ENCODE measurements around the gene NFILZ.
"Not testable (repeated sequence)": the region's sequence is repeated elsewhere in the genome, so short reads cannot be mapped to it uniquely, and the experiment has no call there.

Gene NFILZ

DNA sequence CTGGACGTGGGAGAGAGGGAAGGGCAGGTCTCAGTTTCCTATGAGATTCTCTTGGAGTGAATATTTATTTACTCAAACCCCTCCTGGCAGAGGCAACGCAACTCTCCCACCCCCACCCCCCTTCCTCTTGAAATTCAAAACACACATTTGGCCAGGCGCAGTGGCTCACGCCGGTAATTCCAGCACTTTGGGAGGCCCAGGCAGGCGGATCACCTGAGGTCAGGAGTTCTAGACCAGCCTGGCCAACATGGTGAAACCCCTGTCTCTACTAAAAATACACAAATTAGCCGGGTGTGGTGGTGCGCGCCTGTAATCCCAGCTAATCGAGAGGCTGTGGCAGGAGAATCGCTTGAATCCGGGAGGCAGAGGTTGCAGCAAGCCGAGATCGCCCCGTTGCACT is 13.1 kb upstream of the NFILZ start:
- not testable (repeated sequence) for ATAC-seq (replicated peaks); H3K36me3 Mint-ChIP-seq; H3K27ac Mint-ChIP-seq; DNase-seq; H3K9me3 Mint-ChIP-seq; H3K4me3 Mint-ChIP-seq
- Mint-ChIP-seq H3K27me3 (peaks cover 19 to 52% of the 10 kb centered on the region in 2 donors), H3K4me1 (peaks cover 7 to 18% of the 10 kb centered on the region in 2 donors)

DNA sequence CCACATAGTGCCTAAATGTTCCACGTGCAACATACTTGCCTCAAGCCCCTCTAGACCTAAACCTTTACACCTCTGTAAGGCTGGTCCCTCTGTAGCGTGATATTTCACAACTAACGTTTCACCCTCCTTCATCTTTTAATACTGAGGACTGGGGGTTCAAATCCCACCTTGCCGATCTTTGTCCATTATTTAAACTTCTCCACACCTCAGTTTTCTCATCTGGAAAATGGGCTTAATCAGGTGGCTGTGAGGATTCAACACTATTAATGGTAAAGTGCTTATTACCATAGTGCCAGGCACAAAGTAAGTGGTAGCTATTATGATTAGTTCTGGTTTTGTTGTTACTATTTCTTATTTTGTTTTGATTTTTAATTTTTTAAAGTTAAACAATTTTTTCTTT is 12.4 kb upstream of the NFILZ start:
- peaks cover 19 to 46% of the 10 kb centered on the region in 2 donors for H3K27me3 Mint-ChIP-seq
- H3K4me1 Mint-ChIP-seq: peaks cover 4 to 12% of the 10 kb centered on the region in 2 donors
- no peak overlapping the region for H3K27ac Mint-ChIP-seq
- ATAC-seq (replicated peaks) (no peak), DNase-seq (no peak)
- no peaks in the 10 kb centered on the region for H3K9me3 Mint-ChIP-seq
- no peaks in the 10 kb centered on the region for H3K36me3 Mint-ChIP-seq
- no peak overlapping the region for H3K4me3 Mint-ChIP-seq

DNA sequence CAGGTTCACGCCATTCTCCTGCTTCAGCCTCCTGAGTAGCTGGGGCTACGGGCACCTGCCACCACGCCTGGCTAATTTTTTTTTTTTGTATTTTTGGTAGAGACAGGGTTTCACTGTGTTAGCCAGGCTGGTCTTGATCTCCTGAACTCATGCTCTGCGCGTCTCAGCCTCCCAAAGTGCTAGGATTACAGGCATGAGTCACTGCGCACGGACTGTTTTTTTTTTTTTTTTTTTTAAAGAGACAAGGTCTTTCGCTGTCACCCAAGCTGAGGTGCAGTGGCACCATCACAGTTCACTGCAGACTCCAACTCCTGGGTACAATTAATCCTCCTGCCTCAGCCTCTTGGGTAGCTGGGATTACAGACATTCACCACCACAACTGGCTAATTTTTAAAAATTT is 11.7 kb upstream of the NFILZ start:
- peaks cover 19 to 46% of the 10 kb centered on the region in 2 donors for H3K27me3 Mint-ChIP-seq
- H3K9me3 Mint-ChIP-seq: no peaks in the 10 kb centered on the region
- H3K4me1 Mint-ChIP-seq: peaks cover 4 to 11% of the 10 kb centered on the region in 2 donors
- H3K27ac Mint-ChIP-seq: no peak overlapping the region
- no peak overlapping the region for H3K4me3 Mint-ChIP-seq
- no peak for DNase-seq
- no peaks in the 10 kb centered on the region for H3K36me3 Mint-ChIP-seq
- ATAC-seq (replicated peaks): no peak

DNA sequence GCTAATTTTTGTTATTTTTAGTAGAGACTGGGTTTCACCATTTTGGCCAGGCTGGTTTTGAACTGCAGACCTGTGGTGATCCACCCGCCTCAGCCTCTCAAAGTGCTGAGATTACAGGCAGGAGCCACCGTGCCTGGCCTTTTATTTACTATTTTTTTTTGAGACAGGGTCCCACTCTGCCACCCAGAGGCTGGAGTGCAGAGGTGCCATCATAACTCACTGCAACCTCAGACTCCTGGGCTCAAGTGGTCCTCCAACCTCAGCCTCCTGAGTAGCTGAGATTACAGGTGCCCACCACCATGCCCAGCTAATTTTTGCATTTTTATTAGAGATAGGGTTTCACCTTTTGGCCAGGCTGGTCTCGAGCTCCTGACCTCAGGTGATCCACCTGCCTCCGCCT is 7.5 kb upstream of the NFILZ start:
- not testable (repeated sequence) for H3K27ac Mint-ChIP-seq, H3K36me3 Mint-ChIP-seq

DNA sequence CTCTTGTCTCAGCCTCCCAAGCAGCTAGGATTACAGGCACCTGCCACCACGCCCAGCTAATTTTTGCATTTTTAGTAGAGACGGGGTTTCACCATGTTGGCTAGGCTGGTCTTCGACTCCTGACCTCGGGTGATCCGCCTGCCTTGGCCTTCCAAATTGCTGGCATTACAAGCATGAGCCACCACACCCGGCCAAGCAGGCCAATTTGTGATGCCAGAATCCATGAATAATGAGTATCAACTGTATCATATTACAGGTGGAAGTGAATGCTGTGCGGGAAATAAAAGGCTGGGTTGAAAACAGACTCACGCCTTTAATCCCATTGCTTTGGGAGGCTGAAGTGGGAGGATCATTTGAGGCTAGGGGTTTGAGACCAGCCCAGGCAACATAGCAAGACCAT is 3.6 kb upstream of the NFILZ start:
- H3K4me1 Mint-ChIP-seq: no peaks in the 10 kb centered on the region
- peaks cover 18 to 19% of the 10 kb centered on the region in 2 donors for H3K27me3 Mint-ChIP-seq
- no peaks in the 10 kb centered on the region for H3K9me3 Mint-ChIP-seq
- no peak overlapping the region for H3K4me3 Mint-ChIP-seq
- ATAC-seq (replicated peaks) (no peak), DNase-seq (no peak)
- no peak overlapping the region for H3K27ac Mint-ChIP-seq
- H3K36me3 Mint-ChIP-seq: no peaks in the 10 kb centered on the region

More for the DNA sequence above, 7.5 kb upstream of the NFILZ start:
- not testable (repeated sequence) for DNase-seq; H3K9me3 Mint-ChIP-seq; H3K4me1 Mint-ChIP-seq; ATAC-seq (replicated peaks); H3K4me3 Mint-ChIP-seq
- peaks cover 15 to 24% of the 10 kb centered on the region in 2 donors for H3K27me3 Mint-ChIP-seq

DNA sequence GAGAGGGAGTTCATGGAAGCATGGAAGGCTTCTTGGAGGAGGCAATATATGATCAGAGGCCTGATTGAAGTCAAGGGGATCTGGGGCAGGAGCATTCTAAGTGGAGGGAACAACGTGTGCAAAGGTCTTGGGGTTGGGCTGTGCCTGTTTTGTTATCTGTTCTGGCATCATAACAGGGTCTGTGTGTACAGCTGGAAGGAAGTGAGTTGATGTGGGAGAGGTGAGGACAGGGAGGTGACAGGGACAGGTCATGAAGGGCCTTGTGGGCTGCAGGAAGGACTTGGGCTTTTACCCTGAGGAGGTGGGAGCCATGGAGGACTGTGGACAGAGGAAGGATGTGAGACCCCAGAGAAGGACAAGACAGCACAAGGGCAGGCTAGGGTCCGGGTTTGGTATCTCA is 1.2 kb upstream of the NFILZ start:
- Mint-ChIP-seq H3K36me3 (no peaks in the 10 kb centered on the region), H3K27me3 (peaks cover 18 to 24% of the 10 kb centered on the region in 2 donors), H3K27ac (no peak overlapping the region), H3K4me3 (no peak overlapping the region), H3K9me3 (no peaks in the 10 kb centered on the region), H3K4me1 (no peaks in the 10 kb centered on the region)
- ATAC-seq (replicated peaks) (no peak), DNase-seq (no peak)

DNA sequence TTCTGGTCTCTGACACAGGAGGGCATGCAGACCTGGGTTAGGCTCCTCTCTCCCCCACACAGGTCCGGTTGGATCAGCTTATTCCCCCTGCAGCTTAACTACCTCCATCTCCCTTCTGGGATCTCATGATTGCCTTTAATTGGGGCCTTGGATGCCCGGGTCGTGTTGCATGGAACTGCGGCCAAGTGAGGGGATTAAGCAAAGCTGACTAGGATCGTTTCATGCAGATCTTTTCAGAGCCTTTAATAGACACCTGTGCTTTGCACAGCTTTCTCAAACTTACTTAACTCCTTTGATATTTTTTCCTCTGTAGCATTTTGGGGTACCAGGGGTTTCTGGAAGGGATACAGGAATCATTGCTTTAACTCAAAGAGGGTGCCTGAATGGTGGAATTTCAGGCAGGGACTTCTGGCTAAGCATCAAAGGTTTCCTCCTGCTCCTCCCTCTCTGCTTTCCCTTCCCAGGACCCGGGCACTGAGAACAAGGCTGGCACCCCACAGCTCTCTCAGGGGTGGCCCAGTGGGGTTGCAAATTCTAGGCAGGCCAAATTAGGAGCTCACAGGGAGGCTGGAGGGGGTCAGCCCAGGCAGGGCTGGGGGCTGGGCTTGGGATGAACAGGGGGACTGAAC is 477 bp downstream of the NFILZ start:
- Mint-ChIP-seq H3K4me3 (no peak overlapping the region), H3K27ac (no peak overlapping the region), H3K9me3 (no peaks in the 10 kb centered on the region), H3K27me3 (peaks cover 17 to 26% of the 10 kb centered on the region in 2 donors), H3K36me3 (no peaks in the 10 kb centered on the region), H3K4me1 (no peaks in the 10 kb centered on the region)
- DNase-seq: no peak
- no peak for ATAC-seq (replicated peaks)

DNA sequence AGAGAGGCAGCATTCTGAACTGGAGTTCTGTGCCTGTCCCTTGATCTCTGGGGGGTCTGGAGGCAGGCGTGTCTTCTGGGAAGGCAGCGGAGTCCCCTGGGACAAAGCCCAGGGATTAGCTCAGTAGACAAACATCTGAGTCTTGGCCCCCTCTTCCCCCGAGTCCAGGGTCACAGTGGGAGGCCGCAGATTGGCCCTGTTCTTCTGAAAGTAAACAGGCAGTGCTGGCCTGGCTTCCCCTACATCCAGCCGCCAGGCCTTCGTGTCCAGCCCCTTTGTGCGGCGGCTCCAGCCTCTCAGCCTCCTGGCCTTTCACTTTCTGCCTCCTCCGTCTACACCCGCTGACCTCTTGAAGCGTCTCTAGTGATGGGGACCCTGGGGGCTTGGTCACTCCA is 989 bp downstream of the NFILZ start:
- no peaks in the 10 kb centered on the region for H3K4me1 Mint-ChIP-seq
- no peak for ATAC-seq (replicated peaks)
- DNase-seq: no peak

DNA sequence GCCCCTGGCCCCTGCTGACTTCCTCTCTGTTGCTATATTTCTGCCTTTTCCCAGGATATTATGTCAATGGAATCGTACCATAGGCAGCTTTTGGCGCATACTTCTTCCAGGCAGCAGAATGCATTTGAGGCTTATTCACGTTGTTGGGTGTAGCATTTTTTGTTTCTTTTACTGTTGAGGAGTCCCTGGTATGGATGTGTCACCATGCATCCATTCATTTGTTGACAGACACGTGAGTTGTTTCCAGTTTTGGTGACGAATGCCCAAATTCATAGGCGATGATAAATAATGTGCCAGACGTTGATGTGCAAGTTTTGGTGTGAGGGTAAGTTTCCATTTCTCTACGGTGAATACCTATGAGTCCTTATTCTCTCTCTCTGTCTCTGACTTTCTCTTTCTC is 5.0 kb downstream of the NFILZ start:
- H3K27ac Mint-ChIP-seq: no peak overlapping the region
- ATAC-seq (replicated peaks) (no peak), DNase-seq (no peak)
- no peaks in the 10 kb centered on the region for H3K36me3 Mint-ChIP-seq
- no peaks in the 10 kb centered on the region for H3K9me3 Mint-ChIP-seq
- H3K27me3 Mint-ChIP-seq: peaks cover 36 to 43% of the 10 kb centered on the region in 2 donors
- H3K4me1 Mint-ChIP-seq: peaks cover 0 to 6% of the 10 kb centered on the region in 2 donors
- no peak overlapping the region for H3K4me3 Mint-ChIP-seq

More for the DNA sequence above, 989 bp downstream of the NFILZ start:
- Mint-ChIP-seq H3K4me3 (no peak overlapping the region), H3K36me3 (no peaks in the 10 kb centered on the region), H3K27ac (no peak overlapping the region), H3K27me3 (peaks cover 17 to 26% of the 10 kb centered on the region in 2 donors), H3K9me3 (no peaks in the 10 kb centered on the region)

DNA sequence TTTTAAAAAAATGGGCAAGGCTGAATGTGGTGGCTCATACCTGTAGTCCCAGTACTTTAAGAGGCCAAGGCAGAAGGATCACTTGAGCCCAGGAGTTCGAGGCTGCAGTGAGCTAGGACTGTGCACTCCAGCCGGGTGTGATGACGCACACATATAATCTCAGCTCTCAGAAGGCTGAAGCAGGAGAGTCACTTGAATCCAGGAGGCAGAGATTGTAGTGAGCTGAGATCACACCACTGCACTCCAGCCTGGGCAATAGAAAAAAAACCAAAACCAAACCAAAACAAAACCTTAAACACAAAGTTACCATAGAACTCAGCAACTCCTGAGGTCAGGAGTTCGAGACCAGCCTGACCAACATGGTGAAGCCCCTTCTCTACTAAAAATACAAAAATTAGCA is 6.6 kb downstream of the NFILZ start:
- peaks cover 48 to 51% of the 10 kb centered on the region in 2 donors for H3K27me3 Mint-ChIP-seq
- not testable (repeated sequence) for ATAC-seq (replicated peaks); H3K36me3 Mint-ChIP-seq; H3K27ac Mint-ChIP-seq; H3K4me1 Mint-ChIP-seq; H3K4me3 Mint-ChIP-seq; H3K9me3 Mint-ChIP-seq; DNase-seq

DNA sequence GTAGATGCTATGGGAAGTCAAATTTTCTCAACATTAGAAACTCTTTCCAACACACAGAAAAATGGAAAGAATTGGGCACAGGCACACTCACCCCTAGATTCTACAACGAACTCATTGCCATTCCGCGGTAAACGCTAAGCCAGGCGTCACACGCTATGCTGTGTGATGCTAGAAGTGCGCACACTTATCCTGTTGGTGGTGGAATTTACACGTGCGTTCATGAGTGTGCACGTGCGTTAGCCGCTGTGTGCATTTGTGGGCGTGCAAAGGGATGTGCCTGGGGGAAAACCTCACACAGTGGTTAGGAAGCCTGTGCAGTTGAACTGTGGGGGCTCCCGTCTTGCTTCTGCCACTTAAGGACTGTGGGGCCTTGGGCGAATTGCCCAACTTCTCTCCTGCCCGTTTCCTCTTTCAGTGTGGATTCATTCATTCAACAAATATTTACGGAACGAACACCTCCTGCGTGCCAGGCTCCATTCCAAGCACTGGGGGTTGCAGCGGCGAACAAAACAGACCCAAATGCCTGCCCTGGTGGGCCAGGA is 7.7 kb downstream of the NFILZ start:
- Mint-ChIP-seq H3K36me3 (no peaks in the 10 kb centered on the region), H3K27me3 (peaks cover 51 to 55% of the 10 kb centered on the region in 2 donors)

DNA sequence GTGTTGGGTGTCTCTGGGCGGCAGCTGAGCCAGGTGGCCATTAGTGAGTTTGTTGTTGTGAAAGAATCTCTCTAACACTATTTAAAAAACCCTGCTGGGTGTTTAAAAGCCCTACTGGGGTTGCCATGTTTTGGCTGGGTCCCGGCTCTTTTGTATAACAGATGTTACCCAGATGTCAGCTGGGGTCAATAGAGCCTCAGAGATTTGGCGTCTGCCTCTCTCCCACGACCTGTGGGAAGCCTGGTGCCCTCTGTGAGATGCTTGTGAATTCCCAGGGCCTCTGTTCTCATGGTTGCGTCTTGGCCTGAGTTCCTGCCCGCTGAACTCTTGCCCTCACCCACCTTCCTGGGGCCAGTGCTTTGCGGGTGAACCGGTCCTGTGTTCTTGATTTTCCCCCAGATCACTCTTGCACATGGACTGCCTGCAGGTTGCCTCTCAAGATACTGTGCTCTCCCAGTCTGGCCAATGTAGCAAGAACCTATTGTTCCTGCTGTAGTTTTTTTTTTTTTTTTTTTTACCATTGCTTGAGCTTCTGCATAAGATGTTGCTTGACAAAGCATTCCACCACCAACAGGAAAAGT is 9.5 kb downstream of the NFILZ start:
- Mint-ChIP-seq H3K9me3 (peaks cover 2 to 5% of the 10 kb centered on the region in 2 donors), H3K27me3 (peaks cover 43 to 55% of the 10 kb centered on the region in 2 donors), H3K27ac (no peak overlapping the region), H3K36me3 (no peaks in the 10 kb centered on the region), H3K4me1 (peaks cover 0 to 6% of the 10 kb centered on the region in 2 donors), H3K4me3 (no peak overlapping the region)
- ATAC-seq (replicated peaks) (no peak), DNase-seq (no peak)

More for the DNA sequence above, 7.7 kb downstream of the NFILZ start:
- no peak overlapping the region for H3K4me3 Mint-ChIP-seq
- H3K27ac Mint-ChIP-seq: peak overlapping the region; percentile 51
- peaks cover 2 to 5% of the 10 kb centered on the region in 2 donors for H3K9me3 Mint-ChIP-seq
- ATAC-seq (replicated peaks) (peak; percentile 31 to 38), DNase-seq (no peak)
- H3K4me1 Mint-ChIP-seq: peaks cover 0 to 6% of the 10 kb centered on the region in 2 donors

DNA sequence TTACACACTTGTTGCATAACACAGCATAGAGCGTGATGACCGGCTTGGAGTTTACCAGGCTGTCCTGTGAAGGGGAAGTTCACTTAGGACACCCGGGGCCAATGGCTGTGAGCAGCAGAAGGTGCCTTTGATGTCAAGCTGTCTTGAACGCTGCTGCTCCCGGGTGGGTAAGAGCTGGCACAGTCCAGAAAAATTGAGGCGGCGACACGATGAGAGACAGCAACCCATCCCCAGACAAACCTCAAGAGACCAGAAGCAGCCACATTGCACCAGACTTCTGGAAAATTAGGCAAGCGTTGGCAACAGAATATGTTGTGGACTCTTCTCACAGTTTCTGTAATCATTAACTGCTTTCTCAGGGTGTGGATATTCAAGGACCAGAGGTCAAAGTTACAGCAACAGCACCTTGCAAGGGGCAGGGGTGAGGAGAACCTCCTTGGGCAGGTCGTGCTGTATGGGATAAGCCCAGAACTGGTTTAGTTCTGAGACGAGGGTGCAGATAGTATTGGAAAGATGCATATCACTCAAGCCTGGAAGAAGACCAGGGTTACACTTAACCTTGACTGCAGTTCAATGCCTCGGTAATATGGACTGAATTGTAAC is 10.1 kb downstream of the NFILZ start:
- no peak overlapping the region for H3K27ac Mint-ChIP-seq
- DNase-seq (no peak), ATAC-seq (replicated peaks) (no peak)
- peaks cover 41 to 57% of the 10 kb centered on the region in 2 donors for H3K27me3 Mint-ChIP-seq
- no peak overlapping the region for H3K4me3 Mint-ChIP-seq
- H3K36me3 Mint-ChIP-seq: peaks cover 0 to under 1% of the 10 kb centered on the region in 2 donors
- H3K4me1 Mint-ChIP-seq: peaks cover 0 to 6% of the 10 kb centered on the region in 2 donors
- peaks cover 2 to 5% of the 10 kb centered on the region in 2 donors for H3K9me3 Mint-ChIP-seq

DNA sequence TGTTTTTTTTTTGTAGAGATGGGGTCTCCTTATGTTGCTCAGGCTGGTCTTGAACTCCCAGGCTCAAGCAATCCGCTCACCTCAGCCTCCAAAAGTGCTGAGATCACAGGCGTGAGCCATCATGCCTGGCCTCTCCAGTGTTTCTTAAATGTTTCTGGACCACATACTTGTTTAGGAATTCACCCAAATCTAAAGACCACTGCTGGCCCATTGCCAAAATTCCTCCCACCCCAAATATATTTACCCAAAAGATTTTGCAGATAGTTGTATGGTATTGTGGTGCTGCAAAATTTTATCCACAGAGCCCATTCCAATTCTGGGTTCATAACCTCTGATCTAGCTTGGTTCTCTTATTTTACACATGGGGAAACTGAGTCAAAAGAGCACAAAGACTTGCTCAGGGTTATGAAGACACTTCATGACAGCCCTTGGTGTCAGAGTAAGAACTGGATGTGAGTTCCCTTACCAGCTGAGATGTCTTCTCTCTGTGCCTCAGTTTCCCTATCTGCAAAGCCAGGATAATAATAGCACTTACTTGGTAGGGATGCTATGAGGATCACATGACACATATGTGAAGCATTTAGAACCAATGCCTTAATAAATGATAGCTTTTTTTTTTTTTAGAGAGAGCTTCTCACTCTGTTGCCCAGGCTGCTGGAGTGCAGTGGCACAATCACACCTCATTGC is 10.9 kb downstream of the NFILZ start:
- ATAC-seq (replicated peaks): no peak
- peaks cover 46 to 63% of the 10 kb centered on the region in 2 donors for H3K27me3 Mint-ChIP-seq
- peaks cover 0 to 2% of the 10 kb centered on the region in 2 donors for H3K36me3 Mint-ChIP-seq
- H3K9me3 Mint-ChIP-seq: peaks cover 2 to 5% of the 10 kb centered on the region in 2 donors
- H3K4me1 Mint-ChIP-seq: peaks cover 0 to 6% of the 10 kb centered on the region in 2 donors
- H3K27ac Mint-ChIP-seq: no peak overlapping the region
- H3K4me3 Mint-ChIP-seq: no peak overlapping the region
- DNase-seq: no peak
